Right lobe of liver (tissue), 6 donors: Measurements from ENCODE around the gene MET. TPM values are rescaled to one million over a fixed set of nuclear protein-coding genes. Genes with fewer than 3 reads are reported as not detected.
"Not testable (repeated sequence)": the region's sequence is repeated elsewhere in the genome, so short reads cannot be mapped to it uniquely, and the experiment has no call there.

Source experiments
- ATAC-seq, 4 donors: fragments of 200-7000 bp; cut with Tn5 transposase; one replicate each; pipeline ENCODE4 v1.9.1; 2020; ENCODE audit warnings: mild to moderate bottlenecking in 4 of 4, moderate library complexity in 4 of 4
- DNase-seq, 3 donors: peaks; one replicate each; pipeline ENCODE4 v3.0.0-alpha.2; 2020
- H3K27ac ChIP-seq, 3 donors: fragments of 200-600 bp; one replicate each; pipeline ENCODE4 v1.8.0; 2022
- H3K27me3 ChIP-seq, 2 donors: fragments of 200-600 bp; one replicate each; pipeline ENCODE4 v1.8.0; 2022
- H3K36me3 ChIP-seq, 4 donors: fragments of 200-600 bp; sonication (generic) in 1 of 4; one replicate each; pipeline versions ENCODE4 v1.5.1 to v1.8.0; 2017 to 2022; ENCODE audit warnings: control low read depth in 1 of 4
- H3K4me1 ChIP-seq, 4 donors: fragments of 200-600 bp; sonication (generic) in 1 of 4; one replicate each; pipeline versions ENCODE4 v1.5.1 to v1.8.0; 2017 to 2022; ENCODE audit warnings: control low read depth in 1 of 4
- H3K4me3 ChIP-seq, 3 donors: fragments of 200-600 bp; one replicate each; pipeline ENCODE4 v1.8.0; 2022
- H3K9me3 ChIP-seq, 4 donors: fragments of 200-600 bp; sonication (generic) in 1 of 4; one replicate each; pipeline versions ENCODE4 v1.5.1 to v1.8.0; 2017 to 2022; ENCODE audit warnings: control low read depth in 1 of 4
- POLR2A ChIP-seq: fragments of 450-650 bp; IDR thresholded peaks from one replicate; pipeline ENCODE4 v1.6.1; 2017; ENCODE audit warnings: antibody characterized with exemption, mild to moderate bottlenecking
- WGBS: methylation state at CpG from one replicate; pipeline ENCODE4 v1.1.6; 2018; ENCODE audit warnings: low coverage, low lambda C conversion rate; ENCODE audit not compliant: insufficient coverage; ENCODE audit errors: missing lambda C conversion rate; 5-methylcytosine and 5-hydroxymethylcytosine counted together
- intact Hi-C, 2 donors: fragments of 100-400 bp; cut with DNase I; formaldehyde crosslinking; loops; one replicate each; pipeline versions ENCODE4 v1.11.2 to v1.14.1; 2022
- total RNA-seq, 6 experiments: library from RNA; depleted of rRNA in 2 of 6; stranded (reverse); fragments of >200 nt in 2 of 6; fragmentation: NEBNext Ultra II Directional in 3 of 6; extraction: Animal tissue kit (Norgen Biotek cat#: 25700) in 3 of 6; gene quantifications; one replicate each; pipeline versions ENCODE4 v1.1.0 to v1.2.4, GENCODE V29; 2016 to 2023
- TF ChIP-seq, protein P1 (sequence below), 4 donors: fragments of 200-600 bp in 3 of 4; fragments of 450-650 bp in 1 of 4; IDR thresholded peaks; one replicate each; pipeline versions ENCODE4 v1.5.1 to v1.8.0; 2016 to 2022; ENCODE audit warnings: antibody characterized with exemption in 4 of 4, mild to moderate bottlenecking in 2 of 4
- donor health status: DM: no; HTN: yes; CAD: no.
- donor health status: DM: no; HTN: no; CAD: no.
- donor health status: DM: no; HTN: no; CAD: no.
- donor health status: DM: no; HTN: yes; CAD: no.
- donor health status: DM: no; HTN: yes; CAD: no.

Gene MET
- total RNA-seq, 6 experiments from 2014 or later: 32.9 to 45.2 (median 37.2) TPM

- DNase-seq (no peak), ATAC-seq (peak in 2 of 4 donors; percentile 4 to 17)
- Histone ChIP-seq H3K36me3 (no peaks in the 10 kb centered on the region), H3K27me3 (no peaks in the 10 kb centered on the region), H3K4me1 (peaks cover 0 to 35% (median 10%) of the 10 kb centered on the region in 4 donors), H3K9me3 (no peaks in the 10 kb centered on the region), H3K4me3 (no peak overlapping the region), H3K27ac (peak overlapping the region; percentile 43 to 91 (median 91))
- WGBS: 20% methylated on average over 2 of the region's 2 CpGs
- TF ChIP-seq, protein P1, sequence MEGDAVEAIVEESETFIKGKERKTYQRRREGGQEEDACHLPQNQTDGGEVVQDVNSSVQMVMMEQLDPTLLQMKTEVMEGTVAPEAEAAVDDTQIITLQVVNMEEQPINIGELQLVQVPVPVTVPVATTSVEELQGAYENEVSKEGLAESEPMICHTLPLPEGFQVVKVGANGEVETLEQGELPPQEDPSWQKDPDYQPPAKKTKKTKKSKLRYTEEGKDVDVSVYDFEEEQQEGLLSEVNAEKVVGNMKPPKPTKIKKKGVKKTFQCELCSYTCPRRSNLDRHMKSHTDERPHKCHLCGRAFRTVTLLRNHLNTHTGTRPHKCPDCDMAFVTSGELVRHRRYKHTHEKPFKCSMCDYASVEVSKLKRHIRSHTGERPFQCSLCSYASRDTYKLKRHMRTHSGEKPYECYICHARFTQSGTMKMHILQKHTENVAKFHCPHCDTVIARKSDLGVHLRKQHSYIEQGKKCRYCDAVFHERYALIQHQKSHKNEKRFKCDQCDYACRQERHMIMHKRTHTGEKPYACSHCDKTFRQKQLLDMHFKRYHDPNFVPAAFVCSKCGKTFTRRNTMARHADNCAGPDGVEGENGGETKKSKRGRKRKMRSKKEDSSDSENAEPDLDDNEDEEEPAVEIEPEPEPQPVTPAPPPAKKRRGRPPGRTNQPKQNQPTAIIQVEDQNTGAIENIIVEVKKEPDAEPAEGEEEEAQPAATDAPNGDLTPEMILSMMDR (IDR thresholded peaks at IDR 0.05): no peak
- TF ChIP-seq POLR2A: no peak
- intact Hi-C loops: loop anchor here in 1 of 2 donors (10.0 kb wide), 1 partner anchor 218 kb away; no protein-coding TSS in a partner anchor
These were observed 140.9 kb downstream of the MET start for GRCh38 chr7:116812860-116813259.

DNA sequence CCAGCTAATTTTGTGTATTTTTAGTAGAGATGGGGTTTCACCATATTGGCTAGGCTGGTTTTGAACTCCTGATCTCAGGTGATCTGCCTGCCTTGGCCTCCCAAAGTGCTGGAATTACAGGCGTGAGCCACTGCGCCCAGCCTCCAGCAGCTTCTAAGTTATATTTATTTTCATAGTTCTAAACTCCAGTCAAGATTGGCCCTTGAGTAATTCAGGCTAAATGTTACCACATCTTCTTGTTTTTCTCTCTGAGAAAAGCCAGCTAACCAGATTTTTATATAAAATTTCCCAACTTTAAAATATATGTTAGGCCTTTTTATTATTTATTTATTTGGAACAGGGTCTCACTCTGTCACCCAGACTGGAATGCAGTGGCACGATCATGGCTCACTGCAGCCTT lies 141.4 kb downstream of the MET start:
- not testable (repeated sequence) for H3K27me3 ChIP-seq, H3K4me3 ChIP-seq, DNase-seq, H3K9me3 ChIP-seq, H3K36me3 ChIP-seq
- intact Hi-C loops: loop anchor here in 1 of 2 donors (10.0 kb wide), 1 partner anchor 219 kb away; no protein-coding TSS in a partner anchor
- ATAC-seq: peak in 1 of 4 donors; percentile 22
- 62% methylated on average over 3 of the region's 3 CpGs for WGBS
- Histone ChIP-seq H3K27ac (peak overlapping the region; percentile 30 to 91 (median 91)), H3K4me1 (peaks cover 0 to 35% (median 10%) of the 10 kb centered on the region in 4 donors)

DNA sequence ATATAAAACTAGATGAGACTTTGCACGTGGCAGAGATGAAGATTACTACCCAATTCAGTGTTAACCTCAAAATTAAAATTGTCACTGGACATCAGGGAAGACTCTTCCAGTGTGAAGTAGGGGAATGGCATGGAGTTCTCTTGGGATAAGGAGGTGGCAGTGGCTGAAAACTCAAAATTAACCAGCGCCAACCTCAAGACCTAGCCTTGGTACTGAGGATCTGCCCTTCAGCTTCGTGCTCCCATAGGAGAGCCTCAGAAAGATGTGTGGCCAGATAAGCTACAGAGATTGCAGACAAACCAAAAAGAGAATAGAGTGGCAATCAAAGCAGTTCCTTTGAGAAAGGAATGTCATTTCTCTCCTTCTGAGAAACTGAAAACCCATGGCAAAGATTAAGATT lies 143.0 kb downstream of the MET start:
- intact Hi-C loops: loop anchor here in 1 of 2 donors (10.0 kb wide), 1 partner anchor 220 kb away; no protein-coding TSS in a partner anchor
- ATAC-seq (no peak), DNase-seq (no peak)
- WGBS: 50% methylated on average over 3 of the region's 3 CpGs
- Histone ChIP-seq H3K4me1 (peaks cover 0 to 22% (median 6%) of the 10 kb centered on the region in 4 donors), H3K27ac (no peak overlapping the region), H3K36me3 (no peaks in the 10 kb centered on the region), H3K27me3 (no peaks in the 10 kb centered on the region), H3K9me3 (no peaks in the 10 kb centered on the region), H3K4me3 (no peak overlapping the region)
- TF ChIP-seq, protein P1 (IDR thresholded peaks at IDR 0.05): no peak
- TF ChIP-seq POLR2A: no peak

DNA sequence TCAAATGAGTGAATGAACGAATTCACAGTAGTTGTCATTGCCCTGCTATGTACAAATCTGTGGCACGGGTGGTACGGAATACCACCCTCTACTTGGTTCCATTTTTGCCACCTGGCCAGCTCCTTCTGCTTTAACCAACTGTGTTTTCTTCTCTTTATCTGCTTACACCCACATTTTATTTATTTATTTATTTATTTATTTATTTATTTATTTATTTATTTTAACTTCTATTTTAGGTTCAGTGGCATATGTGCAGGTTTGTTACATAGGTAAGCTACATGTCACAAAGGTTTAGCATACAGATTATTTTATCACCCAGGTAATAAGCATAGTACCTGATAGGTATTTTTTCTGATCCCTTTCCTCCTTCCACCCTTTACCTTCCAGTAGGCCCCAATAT lies 148.2 kb downstream of the MET start:
- 70% methylated on average over 3 of the region's 3 CpGs for WGBS
- no peak overlapping the region for H3K4me3 ChIP-seq
- no peaks in the 10 kb centered on the region for H3K36me3 ChIP-seq
- peaks cover 0 to 5% (median 0%) of the 10 kb centered on the region in 4 donors for H3K4me1 ChIP-seq
- no peak for TF ChIP-seq POLR2A
- TF ChIP-seq, protein P1 (IDR thresholded peaks at IDR 0.05): no peak
- H3K27me3 ChIP-seq: no peaks in the 10 kb centered on the region
- H3K9me3 ChIP-seq: no peaks in the 10 kb centered on the region
- ATAC-seq (no peak), DNase-seq (no peak)
- intact Hi-C loops: no loop called here
- H3K27ac ChIP-seq: no peak overlapping the region

DNA sequence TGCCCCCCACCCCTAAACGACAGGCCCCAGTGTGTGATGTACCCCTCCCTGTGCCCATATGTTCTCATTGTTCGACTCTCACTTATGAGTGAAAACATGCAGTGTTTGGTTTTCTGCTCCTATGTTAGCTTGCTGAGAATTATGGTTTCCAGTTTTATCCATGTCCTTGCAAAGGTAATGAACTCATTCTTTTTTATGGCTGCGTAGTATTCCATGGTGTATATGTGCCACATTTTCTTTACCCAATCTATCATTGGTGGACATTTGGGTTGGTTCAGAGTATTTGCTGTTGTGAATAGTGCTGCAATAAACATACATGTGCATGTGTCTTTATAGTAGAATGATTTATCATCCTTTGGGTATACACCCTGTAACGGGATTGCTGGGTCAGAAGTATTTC lies 149.7 kb downstream of the MET start:
- intact Hi-C loops, H3K4me1 ChIP-seq, H3K4me3 ChIP-seq, H3K27ac ChIP-seq, H3K9me3 ChIP-seq, DNase-seq, H3K36me3 ChIP-seq, ATAC-seq, H3K27me3 ChIP-seq: not testable (repeated sequence)
- WGBS: 88% methylated on average over 4 of the region's 4 CpGs

DNA sequence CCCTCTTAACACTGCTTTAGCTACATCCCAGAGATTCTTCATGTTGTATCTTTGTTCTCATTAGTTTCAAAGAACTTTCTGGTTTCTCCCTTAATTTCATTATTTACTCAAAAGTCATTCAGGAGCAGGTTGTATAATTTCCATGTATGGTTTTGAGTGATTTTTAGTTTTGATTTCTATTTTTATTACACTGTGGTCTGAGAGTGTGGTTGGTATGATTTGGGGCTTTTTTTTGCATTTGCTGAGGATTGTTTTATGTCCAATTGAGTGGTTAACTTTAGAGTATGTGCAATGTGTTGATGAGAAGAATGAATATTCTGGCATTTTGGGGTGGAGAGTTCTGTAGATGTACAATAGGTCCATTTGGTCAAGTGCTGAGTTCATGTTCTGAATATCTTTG lies 152.5 kb downstream of the MET start:
- intact Hi-C loops: no loop called here
- no peaks in the 10 kb centered on the region for H3K27me3 ChIP-seq
- no peaks in the 10 kb centered on the region for H3K4me1 ChIP-seq
- no peak for DNase-seq
- H3K4me3 ChIP-seq: no peak overlapping the region
- H3K36me3 ChIP-seq: no peaks in the 10 kb centered on the region
- no peak for TF ChIP-seq POLR2A
- TF ChIP-seq, protein P1 (IDR thresholded peaks at IDR 0.05): no peak
- no peak overlapping the region for H3K27ac ChIP-seq
- H3K9me3 ChIP-seq: no peaks in the 10 kb centered on the region
- no peak for ATAC-seq
